ENCODE data around the gene C6orf15.

Gene C6orf15

GRCh38 chr6:31114970-31115849 lies 2.8 kb upstream of the C6orf15 start:
- no peaks in the 10 kb centered on the region for H3K36me3 ChIP-seq (ENCODE audit: control insufficient read depth, insufficient read depth, low read length)
- H3K4me3 ChIP-seq (ENCODE audit: low read length): peak overlapping the region; percentile 49
- H3K9ac ChIP-seq (ENCODE audit: low read length): peak overlapping the region; percentile 79
- no peaks in the 10 kb centered on the region for H3K9me3 ChIP-seq (ENCODE audit: control insufficient read depth, low read length)
- peaks cover 27% of the 10 kb centered on the region for H3K4me1 ChIP-seq (ENCODE audit: control insufficient read depth, insufficient read depth, low read length)
- H3K27me3 ChIP-seq (ENCODE audit: control insufficient read depth, insufficient read depth, low read length): no peaks in the 10 kb centered on the region

GRCh38 chr6:31114541-31114878 lies 2.1 kb upstream of the C6orf15 start, which contains the start of gene PSORS1C1:
Gene PSORS1C1, plus strand, starts transcription at chr6:31114800. Its CDS starts 14,833 bp downstream, at chr6:31129633.
- Histone ChIP-seq H3K4me3 (ENCODE audit: low read length) (peak within 1 kb of the TSS; percentile 49), H3K36me3 (ENCODE audit: control insufficient read depth, insufficient read depth, low read length) (no peaks in the 10 kb centered on the region), H3K4me1 (ENCODE audit: control insufficient read depth, insufficient read depth, low read length) (peaks cover 27% of the 10 kb centered on the region), H3K9me3 (ENCODE audit: control insufficient read depth, low read length) (no peaks in the 10 kb centered on the region), H3K27me3 (ENCODE audit: control insufficient read depth, insufficient read depth, low read length) (no peaks in the 10 kb centered on the region), H3K9ac (ENCODE audit: low read length) (peak within 1 kb of the TSS; percentile 79)

DNA sequence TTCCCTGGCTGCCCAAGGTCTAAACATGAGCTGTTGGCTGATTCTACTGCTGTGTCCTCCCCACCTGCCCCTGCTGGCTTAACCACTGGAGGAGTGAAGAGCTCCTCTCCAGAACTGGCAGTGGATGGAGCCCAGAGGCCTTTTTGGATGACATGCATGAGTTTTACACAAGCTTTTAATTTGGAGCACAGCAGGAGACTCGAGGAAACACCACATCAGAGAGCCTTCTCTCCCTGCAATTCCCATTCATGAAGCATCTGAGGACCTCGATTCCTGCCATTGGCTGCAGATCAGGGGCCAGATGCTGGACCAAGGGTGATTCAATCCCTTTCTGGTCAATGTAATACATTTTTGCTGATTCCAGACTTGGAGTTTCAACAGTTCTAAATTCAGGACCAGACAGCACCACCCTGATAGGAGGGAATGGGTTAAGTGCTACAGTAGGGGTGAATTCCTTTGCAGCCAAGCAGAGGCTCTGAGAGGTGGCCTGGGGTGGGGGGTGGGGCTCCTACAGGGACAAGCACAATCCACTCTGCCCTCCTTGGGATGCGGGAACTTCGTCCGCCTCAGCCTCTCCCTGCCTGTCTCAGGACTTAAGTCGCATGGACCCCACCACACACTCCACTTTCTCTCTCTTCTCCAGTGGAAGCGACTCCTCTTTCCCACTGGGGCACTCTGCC lies 1.6 kb upstream of the C6orf15 start:
- Histone ChIP-seq H3K9me3 (ENCODE audit: control insufficient read depth, low read length) (no peaks in the 10 kb centered on the region), H3K36me3 (ENCODE audit: control insufficient read depth, insufficient read depth, low read length) (no peaks in the 10 kb centered on the region), H3K4me1 (ENCODE audit: control insufficient read depth, insufficient read depth, low read length) (peaks cover 27% of the 10 kb centered on the region), H3K4me3 (ENCODE audit: low read length) (peak overlapping the region; percentile 49), H3K27me3 (ENCODE audit: control insufficient read depth, insufficient read depth, low read length) (no peaks in the 10 kb centered on the region), H3K9ac (ENCODE audit: low read length) (peak overlapping the region; percentile 79)

DNA sequence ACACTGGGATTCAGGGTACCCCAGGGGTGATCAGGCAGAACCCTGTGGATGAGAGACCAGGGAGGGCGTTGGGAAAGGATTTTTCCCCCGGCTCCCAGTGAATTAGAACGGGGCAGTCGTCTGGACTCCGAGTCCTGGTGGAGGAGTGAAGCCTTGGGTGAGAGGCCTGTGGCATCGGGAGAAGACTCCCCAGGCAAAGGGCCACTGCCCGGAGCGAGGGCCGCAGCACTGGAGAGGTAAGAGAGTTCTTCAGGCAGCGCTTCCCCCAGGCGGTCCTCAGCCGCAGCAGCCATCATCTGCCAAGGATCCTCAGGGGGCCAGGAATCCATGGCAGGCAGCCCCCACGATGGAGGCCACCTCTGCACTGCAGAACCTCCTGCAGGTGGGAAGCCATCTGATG lies 663 bp downstream of the C6orf15 start:
- no peaks in the 10 kb centered on the region for H3K9me3 ChIP-seq (ENCODE audit: control insufficient read depth, low read length)
- no peak overlapping the region for H3K4me3 ChIP-seq (ENCODE audit: low read length)
- H3K36me3 ChIP-seq (ENCODE audit: control insufficient read depth, insufficient read depth, low read length): no peaks in the 10 kb centered on the region
- no peak overlapping the region for H3K9ac ChIP-seq (ENCODE audit: low read length)
- H3K4me1 ChIP-seq (ENCODE audit: control insufficient read depth, insufficient read depth, low read length): peaks cover 24% of the 10 kb centered on the region
- H3K27me3 ChIP-seq (ENCODE audit: control insufficient read depth, insufficient read depth, low read length): no peaks in the 10 kb centered on the region

DNA sequence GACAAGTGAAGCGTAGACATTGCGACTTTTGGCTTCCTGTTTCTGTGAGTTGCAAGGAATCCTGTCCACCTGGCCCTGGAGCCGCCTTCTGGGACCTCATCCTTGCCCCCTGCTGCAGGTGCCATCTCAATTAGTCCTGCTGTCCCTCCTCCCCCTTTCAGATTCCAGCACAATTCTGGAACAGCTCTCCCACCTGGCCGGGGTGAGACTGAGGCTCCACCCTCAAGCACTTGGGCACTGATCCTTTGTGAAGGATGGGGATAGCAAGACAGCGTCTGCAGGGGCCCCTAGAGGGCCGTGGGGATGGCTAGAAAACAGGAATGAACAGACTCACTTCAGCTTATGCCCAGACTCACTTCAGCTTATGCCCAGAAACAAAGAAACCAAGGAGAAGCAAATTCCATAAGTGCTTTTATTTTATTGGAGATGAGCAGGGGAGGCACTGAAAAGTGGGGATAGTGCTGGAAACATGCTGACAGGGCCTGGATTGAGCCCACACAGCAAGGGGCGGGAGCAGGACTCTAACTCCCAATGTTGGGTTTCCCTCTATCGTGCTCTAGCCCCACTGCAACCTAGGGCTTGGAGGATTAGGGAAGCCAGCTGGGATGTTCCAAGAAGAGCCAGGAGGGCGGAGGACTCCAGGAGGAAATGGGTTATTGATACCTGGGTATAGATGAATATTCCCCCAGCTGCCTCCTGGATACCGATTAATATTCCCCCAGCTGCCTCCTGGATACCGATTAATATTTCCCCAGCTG lies 1.4 kb downstream of the C6orf15 start:
- Histone ChIP-seq H3K27me3 (ENCODE audit: control insufficient read depth, insufficient read depth, low read length) (no peaks in the 10 kb centered on the region), H3K4me1 (ENCODE audit: control insufficient read depth, insufficient read depth, low read length) (peaks cover 23% of the 10 kb centered on the region), H3K4me3 (ENCODE audit: low read length) (no peak overlapping the region), H3K9me3 (ENCODE audit: control insufficient read depth, low read length) (no peaks in the 10 kb centered on the region), H3K9ac (ENCODE audit: low read length) (no peak overlapping the region), H3K36me3 (ENCODE audit: control insufficient read depth, insufficient read depth, low read length) (no peaks in the 10 kb centered on the region)

DNA sequence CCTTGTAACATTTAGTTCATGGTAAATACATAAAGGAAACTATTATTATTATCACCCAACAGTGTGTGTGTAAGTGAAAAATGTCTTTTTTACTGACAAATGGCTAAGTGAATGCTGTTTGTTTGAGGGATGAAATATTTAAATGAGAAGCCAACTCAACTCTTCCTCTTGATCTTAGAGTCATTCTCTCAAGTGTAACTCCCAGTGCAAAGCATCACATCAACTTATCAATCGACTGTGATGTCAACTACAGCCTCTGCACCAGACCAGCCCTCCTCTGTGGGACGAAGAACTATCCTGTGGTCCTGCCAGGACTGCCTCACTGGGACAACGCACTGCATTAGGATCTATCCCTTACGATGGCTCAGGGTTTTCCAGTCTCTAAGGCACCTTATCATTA lies 5.3 kb downstream of the C6orf15 start:
- Histone ChIP-seq H3K27me3 (ENCODE audit: control insufficient read depth, insufficient read depth, low read length) (no peaks in the 10 kb centered on the region), H3K4me3 (ENCODE audit: low read length) (no peak overlapping the region), H3K9ac (ENCODE audit: low read length) (no peak overlapping the region), H3K4me1 (ENCODE audit: control insufficient read depth, insufficient read depth, low read length) (no peaks in the 10 kb centered on the region), H3K9me3 (ENCODE audit: control insufficient read depth, low read length) (no peaks in the 10 kb centered on the region), H3K36me3 (ENCODE audit: control insufficient read depth, insufficient read depth, low read length) (no peaks in the 10 kb centered on the region)

DNA sequence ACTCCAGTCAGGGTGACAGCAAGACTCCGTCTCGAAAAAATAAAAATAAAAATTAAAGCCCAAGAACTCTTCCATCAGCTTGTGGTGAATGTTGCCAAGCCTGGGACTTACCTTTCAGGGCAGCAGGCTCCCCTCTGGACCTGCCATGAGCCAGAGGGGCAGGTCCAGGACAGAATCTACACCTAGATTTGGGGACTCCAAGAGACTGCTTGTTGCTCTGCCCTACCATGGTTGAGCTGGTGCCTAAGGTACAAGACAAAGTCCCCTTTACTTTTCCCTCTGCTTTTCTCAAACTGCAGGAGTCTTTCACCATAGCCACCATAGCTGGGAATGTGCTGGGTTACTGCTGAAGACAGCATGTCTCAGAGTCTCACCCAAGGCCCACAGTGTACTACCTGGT lies 9.2 kb downstream of the C6orf15 start:
- no peak overlapping the region for H3K9ac ChIP-seq (ENCODE audit: low read length)

GRCh38 chr6:31098449-31098938 lies 13.9 kb downstream of the C6orf15 start:
- H3K27me3 ChIP-seq (ENCODE audit: control insufficient read depth, insufficient read depth, low read length): no peaks in the 10 kb centered on the region
- H3K4me1 ChIP-seq (ENCODE audit: control insufficient read depth, insufficient read depth, low read length): peaks cover 5% of the 10 kb centered on the region
- no peak overlapping the region for H3K9ac ChIP-seq (ENCODE audit: low read length)
- H3K36me3 ChIP-seq (ENCODE audit: control insufficient read depth, insufficient read depth, low read length): no peaks in the 10 kb centered on the region
- H3K9me3 ChIP-seq (ENCODE audit: control insufficient read depth, low read length): no peaks in the 10 kb centered on the region
- no peak overlapping the region for H3K4me3 ChIP-seq (ENCODE audit: low read length)

More for the DNA sequence above, 9.2 kb downstream of the C6orf15 start:
- no peak overlapping the region for H3K4me3 ChIP-seq (ENCODE audit: low read length)
- no peaks in the 10 kb centered on the region for H3K9me3 ChIP-seq (ENCODE audit: control insufficient read depth, low read length)
- H3K4me1 ChIP-seq (ENCODE audit: control insufficient read depth, insufficient read depth, low read length): no peaks in the 10 kb centered on the region
- H3K27me3 ChIP-seq (ENCODE audit: control insufficient read depth, insufficient read depth, low read length): no peaks in the 10 kb centered on the region
- no peaks in the 10 kb centered on the region for H3K36me3 ChIP-seq (ENCODE audit: control insufficient read depth, insufficient read depth, low read length)

DNA sequence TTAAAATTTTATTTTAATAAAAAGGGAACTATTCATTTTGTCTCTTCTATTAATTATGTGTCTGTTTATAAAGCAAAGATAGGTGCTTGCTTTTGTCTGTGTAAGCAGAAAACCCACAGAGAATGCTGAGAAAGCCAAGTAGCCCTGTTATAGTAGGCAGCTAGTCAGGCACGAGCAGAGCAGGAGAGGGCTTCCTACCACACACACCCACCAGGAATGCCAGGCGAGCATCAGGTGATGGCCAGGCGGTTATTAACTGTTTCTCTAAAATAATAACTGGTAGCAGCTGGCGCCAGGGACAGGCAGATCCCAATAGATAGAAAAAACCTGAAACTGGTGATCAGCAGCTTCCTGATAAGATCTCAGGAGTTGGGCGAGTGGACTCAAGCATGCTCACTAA lies 15.7 kb downstream of the C6orf15 start:
- Histone ChIP-seq H3K36me3 (ENCODE audit: control insufficient read depth, insufficient read depth, low read length) (no peaks in the 10 kb centered on the region), H3K4me1 (ENCODE audit: control insufficient read depth, insufficient read depth, low read length) (peaks cover 8% of the 10 kb centered on the region), H3K4me3 (ENCODE audit: low read length) (no peak overlapping the region), H3K9me3 (ENCODE audit: control insufficient read depth, low read length) (no peaks in the 10 kb centered on the region), H3K9ac (ENCODE audit: low read length) (no peak overlapping the region), H3K27me3 (ENCODE audit: control insufficient read depth, insufficient read depth, low read length) (no peaks in the 10 kb centered on the region)

DNA sequence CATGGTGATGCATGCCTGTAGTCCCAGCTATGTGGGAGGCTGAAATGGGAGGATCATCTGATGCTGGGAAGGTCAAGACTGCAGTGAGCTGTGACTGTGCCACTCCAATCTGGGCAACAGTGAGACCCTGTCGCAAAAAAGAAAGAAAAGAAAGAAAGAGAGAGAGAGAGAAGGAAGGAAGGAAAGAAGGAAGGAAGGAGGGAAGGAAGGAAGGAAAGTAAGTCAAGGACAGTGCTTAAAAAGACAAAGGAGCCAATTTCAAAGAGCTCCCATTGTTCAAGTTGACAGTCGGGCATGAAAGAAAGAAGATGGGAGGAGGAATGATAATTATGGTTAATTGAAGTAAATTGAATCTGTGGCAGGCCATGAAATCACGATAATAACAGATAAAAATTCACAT lies 16.2 kb downstream of the C6orf15 start:
- no peaks in the 10 kb centered on the region for H3K36me3 ChIP-seq (ENCODE audit: control insufficient read depth, insufficient read depth, low read length)
- H3K27me3 ChIP-seq (ENCODE audit: control insufficient read depth, insufficient read depth, low read length): no peaks in the 10 kb centered on the region
- H3K9me3 ChIP-seq (ENCODE audit: control insufficient read depth, low read length): no peaks in the 10 kb centered on the region
- H3K4me3 ChIP-seq (ENCODE audit: low read length): no peak overlapping the region
- peaks cover 8% of the 10 kb centered on the region for H3K4me1 ChIP-seq (ENCODE audit: control insufficient read depth, insufficient read depth, low read length)
- no peak overlapping the region for H3K9ac ChIP-seq (ENCODE audit: low read length)

- H3K36me3 ChIP-seq (ENCODE audit: control insufficient read depth, insufficient read depth, low read length): no peaks in the 10 kb centered on the region
- no peaks in the 10 kb centered on the region for H3K27me3 ChIP-seq (ENCODE audit: control insufficient read depth, insufficient read depth, low read length)
- H3K4me1 ChIP-seq (ENCODE audit: control insufficient read depth, insufficient read depth, low read length): peaks cover 8% of the 10 kb centered on the region
- no peak overlapping the region for H3K9ac ChIP-seq (ENCODE audit: low read length)
- no peaks in the 10 kb centered on the region for H3K9me3 ChIP-seq (ENCODE audit: control insufficient read depth, low read length)
- no peak overlapping the region for H3K4me3 ChIP-seq (ENCODE audit: low read length)
Measured at GRCh38 chr6:31094389-31094881, 17.9 kb downstream of the C6orf15 start.

All from mucosa of stomach (tissue), 1 donor.